Measurements from ENCODE around the gene FSTL5. TPM values are rescaled to one million over a fixed set of nuclear protein-coding genes. Genes with fewer than 3 reads are reported as not detected.

Gene FSTL5
- total RNA-seq, 4 donors from 2014 or later: 0.33 to 1.1 TPM; not detected in 2

- no peak for TF ChIP-seq POLR2A (IDR thresholded peaks at IDR 0.05)
- TF ChIP-seq CTCF (IDR thresholded peaks at IDR 0.05): no peak
- no peak overlapping the region for H3K27ac ChIP-seq
These were observed 582.3 kb downstream of the FSTL5 start for GRCh38 chr4:161581262-161582230.

GRCh38 chr4:161577579-161578301 is 586.1 kb downstream of the FSTL5 start:
- WGBS, 2 donors: 70 to 73% methylated on average over 6 of the region's 6 CpGs
- TF ChIP-seq POLR2A (IDR thresholded peaks at IDR 0.05): no peak
- TF ChIP-seq CTCF (IDR thresholded peaks at IDR 0.05): no peak
- Histone ChIP-seq H3K36me3 (no peaks in the 10 kb centered on the region), H3K4me1 (no peaks in the 10 kb centered on the region), H3K27ac (no peak overlapping the region), H3K4me3 (replicated peaks in 1 of 3) (no peak overlapping the region), H3K27me3 (no peaks in the 10 kb centered on the region), H3K9me3 (no peaks in the 10 kb centered on the region)
- DNase-seq: no peak
- intact Hi-C loops (cut with DNase I): no loop called here

More at GRCh38 chr4:161581262-161582230, 582.3 kb downstream of the FSTL5 start:
- no peaks in the 10 kb centered on the region for H3K4me1 ChIP-seq
- intact Hi-C loops (cut with DNase I): no loop called here
- H3K27me3 ChIP-seq: no peaks in the 10 kb centered on the region
- H3K36me3 ChIP-seq: no peaks in the 10 kb centered on the region
- 80 to 81% methylated on average over 7 of the region's 7 CpGs for WGBS, 2 donors
- H3K4me3 ChIP-seq (replicated peaks in 1 of 3): no peak overlapping the region
- DNase-seq: no peak
- no peaks in the 10 kb centered on the region for H3K9me3 ChIP-seq

GRCh38 chr4:161573836-161574235 is 590.0 kb downstream of the FSTL5 start:
- WGBS, 2 donors: 88 to 93% methylated on average over 2 of the region's 2 CpGs
- DNase-seq: no peak
- no peaks in the 10 kb centered on the region for H3K9me3 ChIP-seq
- intact Hi-C loops (cut with DNase I): no loop called here
- H3K4me1 ChIP-seq: no peaks in the 10 kb centered on the region
- TF ChIP-seq POLR2A (IDR thresholded peaks at IDR 0.05) (no peak), CTCF (IDR thresholded peaks at IDR 0.05) (no peak)
- H3K4me3 ChIP-seq (replicated peaks in 1 of 3): no peak overlapping the region
- H3K27me3 ChIP-seq: no peaks in the 10 kb centered on the region
- H3K36me3 ChIP-seq: no peaks in the 10 kb centered on the region
- H3K27ac ChIP-seq: no peak overlapping the region

- intact Hi-C loops (cut with DNase I): no loop called here
- TF ChIP-seq POLR2A (IDR thresholded peaks at IDR 0.05) (no peak), CTCF (IDR thresholded peaks at IDR 0.05) (no peak)
- 92 to 95% methylated on average over 1 of the region's 1 CpG for WGBS, 2 donors
These were observed 599.5 kb downstream of the FSTL5 start for GRCh38 chr4:161564230-161564834.

More at GRCh38 chr4:161564230-161564834, 599.5 kb downstream of the FSTL5 start:
- Histone ChIP-seq H3K4me1 (no peaks in the 10 kb centered on the region), H3K36me3 (no peaks in the 10 kb centered on the region), H3K9me3 (no peaks in the 10 kb centered on the region), H3K27me3 (no peaks in the 10 kb centered on the region), H3K4me3 (replicated peaks in 1 of 3) (no peak overlapping the region), H3K27ac (no peak overlapping the region)
- no peak for DNase-seq
